GDM1 (cell line): Measurements from ENCODE around the gene SYCP2.

ENCODE experiments used
- DNase-seq: peaks from one replicate; lab custom pipeline; 2025; lab: John Stamatoyannopoulos, UW

The SYCP2 gene

DNA sequence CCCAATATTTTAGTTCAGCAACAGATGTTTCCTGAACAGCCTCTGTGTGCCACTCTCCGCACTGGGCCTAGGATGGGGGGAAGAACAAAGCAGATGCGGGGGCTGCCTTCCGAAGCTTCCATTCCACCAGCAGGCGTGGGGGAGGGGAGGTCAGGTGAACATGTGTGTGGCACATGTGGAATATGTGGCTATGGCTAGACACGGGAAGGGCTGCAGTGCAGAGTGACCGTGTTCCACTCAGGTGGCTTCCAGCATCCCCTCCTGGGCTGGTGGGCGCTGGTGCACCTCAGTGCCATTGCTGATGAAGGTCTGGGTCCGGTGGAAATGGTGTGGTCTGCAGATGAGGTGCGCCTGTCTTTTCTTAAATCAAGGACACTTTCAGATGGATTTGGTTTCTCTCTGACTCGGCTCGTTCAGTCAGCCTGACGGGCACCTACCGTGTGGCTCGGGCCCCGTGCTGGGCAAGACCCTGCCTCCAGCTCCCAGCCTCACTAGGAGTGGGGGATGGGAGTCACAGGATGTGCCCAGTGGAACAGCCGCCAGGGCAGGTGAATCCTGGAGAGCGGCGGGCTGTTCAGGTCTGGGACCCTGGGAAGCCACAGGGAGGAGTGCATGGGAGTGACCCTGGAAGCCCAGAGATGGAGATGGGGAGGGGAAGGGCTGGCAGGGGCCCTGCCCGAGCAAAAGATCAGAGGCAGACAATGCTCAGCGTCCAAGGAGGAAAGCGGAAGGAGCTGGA lies 111.0 kb downstream of the SYCP2 start:
- DNase-seq, result no peak

DNA sequence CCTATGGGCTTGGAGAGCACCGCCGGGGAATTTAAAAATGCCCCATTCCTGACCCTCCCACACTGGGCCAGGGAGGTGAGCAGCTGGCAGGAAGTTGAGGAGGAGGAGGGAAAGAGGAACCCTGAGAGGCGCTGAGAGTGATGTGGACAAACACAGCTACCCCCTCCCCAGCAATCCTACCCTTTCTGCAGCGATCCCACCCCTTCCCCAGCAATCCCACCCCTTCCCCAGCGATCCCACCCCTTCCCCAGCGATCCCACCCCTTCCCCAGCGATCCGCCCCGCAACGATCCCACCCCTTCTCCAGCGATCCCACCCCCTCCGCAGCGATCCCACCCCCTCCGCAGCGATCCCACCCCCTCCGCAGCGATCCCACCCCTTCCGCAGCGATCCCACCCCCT lies 111.6 kb downstream of the SYCP2 start:
- no peak for DNase-seq

DNA sequence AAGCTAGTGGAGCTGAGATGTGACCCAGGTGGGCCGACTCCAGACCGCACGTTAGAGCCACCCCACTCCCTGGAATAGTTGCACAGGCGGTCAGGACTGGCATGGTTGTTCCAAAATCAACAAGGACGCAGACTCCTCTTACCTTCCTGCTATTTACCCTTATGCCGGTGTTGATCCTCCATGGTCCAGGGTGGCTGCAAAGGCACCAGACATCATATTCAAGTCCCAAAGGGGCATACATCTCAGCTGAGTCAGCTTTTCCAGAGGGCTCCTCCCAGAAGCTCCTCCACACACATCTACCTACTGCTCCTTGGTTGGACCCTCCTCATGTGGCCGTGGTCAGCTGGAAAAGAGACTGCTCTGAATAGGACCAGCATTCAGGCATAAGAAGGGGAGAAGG lies 112.2 kb downstream of the SYCP2 start:
- no peak for DNase-seq

DNA sequence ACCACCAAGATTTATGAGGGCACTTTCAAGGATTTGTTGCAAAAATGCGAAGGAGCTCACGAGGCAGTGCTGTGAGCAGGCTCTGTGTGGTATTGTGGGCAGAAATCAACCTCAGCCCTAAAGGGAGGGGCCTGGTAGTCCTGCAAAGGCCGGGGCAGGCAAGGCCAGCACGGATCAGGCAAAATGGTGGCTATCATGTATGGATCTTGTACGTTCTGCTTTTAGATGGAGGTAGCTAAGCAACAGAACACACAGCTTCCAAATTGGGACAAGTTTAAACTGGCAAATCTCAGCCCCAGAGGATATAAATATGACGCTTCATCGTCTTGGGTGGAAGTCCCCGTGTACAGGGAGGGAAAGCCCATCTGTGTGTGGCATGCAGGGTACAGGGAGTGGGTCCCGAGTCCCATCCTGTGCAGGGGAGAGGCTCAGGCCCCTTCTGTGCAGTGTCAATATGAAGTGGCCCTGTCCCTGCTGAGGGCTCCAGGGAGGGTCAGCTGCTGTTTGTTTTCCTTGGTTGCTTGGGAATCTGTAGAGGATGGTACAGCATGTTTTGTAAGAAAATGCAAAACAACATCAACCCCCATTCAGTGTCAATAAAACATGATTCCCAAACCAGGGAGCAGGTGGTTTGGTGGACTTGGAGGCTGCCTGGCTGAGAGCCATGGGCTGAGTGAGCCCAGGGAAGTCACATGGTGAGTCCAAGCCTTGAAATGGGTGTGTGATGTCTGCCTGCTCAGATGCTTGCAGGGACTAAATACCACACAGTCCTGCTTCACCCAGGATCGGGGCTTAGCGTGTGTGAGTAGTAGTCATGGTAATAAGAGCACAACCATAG lies 113.0 kb downstream of the SYCP2 start:
- no peak for DNase-seq

DNA sequence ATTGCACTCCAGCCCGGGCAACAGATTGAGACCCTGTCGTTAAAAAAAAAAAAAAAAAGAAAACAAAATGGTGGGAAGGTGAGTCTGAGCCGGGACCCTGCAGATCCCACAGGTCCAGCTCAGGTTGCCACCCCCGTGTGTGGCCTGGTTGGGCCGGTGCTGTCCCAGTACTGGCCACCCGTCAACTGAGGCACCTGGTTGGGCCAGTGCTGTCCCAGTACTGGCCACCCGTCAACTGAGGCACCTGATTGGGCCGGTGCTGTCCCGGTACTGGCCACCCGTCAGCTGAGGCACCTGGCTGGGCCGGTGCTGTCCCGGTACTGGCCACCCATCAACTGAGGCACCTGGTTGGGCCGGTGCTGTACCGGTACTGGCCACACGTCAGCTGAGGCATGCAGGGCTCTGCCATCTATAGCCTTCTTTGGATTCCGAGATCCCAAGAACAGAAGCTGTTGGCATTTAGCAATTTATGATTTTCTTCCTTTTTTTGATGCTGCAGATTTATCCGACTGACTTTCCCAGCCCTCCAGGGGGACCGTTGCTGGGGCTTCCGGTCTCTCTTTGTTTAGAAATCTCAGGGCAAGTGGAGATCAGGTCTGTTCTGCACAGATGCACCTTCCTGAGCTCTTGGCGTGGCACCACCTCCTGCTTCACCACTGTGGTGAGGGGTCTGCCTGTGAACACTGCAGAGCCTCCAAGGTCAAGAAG lies 113.8 kb downstream of the SYCP2 start:
- no peak for DNase-seq

DNA sequence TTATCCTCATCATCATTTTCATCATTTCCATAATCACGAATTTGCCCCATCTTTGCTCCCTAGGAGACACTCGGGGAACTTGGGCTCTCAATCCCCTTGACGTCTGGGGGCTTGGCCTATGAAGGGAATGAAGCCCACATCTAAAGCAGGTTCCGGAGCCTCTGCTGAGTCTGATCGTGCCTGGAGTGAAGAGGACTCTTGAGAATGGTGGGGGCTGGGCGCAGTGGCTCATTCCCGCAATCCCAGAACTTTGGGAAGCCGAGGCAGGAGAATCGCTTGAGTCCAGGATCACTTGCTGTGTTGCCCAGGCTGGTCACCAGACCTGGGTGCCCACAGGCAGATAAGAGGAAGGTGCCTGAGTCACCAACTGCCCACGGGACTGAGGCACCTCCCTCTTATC lies 114.5 kb downstream of the SYCP2 start:
- no peak for DNase-seq

DNA sequence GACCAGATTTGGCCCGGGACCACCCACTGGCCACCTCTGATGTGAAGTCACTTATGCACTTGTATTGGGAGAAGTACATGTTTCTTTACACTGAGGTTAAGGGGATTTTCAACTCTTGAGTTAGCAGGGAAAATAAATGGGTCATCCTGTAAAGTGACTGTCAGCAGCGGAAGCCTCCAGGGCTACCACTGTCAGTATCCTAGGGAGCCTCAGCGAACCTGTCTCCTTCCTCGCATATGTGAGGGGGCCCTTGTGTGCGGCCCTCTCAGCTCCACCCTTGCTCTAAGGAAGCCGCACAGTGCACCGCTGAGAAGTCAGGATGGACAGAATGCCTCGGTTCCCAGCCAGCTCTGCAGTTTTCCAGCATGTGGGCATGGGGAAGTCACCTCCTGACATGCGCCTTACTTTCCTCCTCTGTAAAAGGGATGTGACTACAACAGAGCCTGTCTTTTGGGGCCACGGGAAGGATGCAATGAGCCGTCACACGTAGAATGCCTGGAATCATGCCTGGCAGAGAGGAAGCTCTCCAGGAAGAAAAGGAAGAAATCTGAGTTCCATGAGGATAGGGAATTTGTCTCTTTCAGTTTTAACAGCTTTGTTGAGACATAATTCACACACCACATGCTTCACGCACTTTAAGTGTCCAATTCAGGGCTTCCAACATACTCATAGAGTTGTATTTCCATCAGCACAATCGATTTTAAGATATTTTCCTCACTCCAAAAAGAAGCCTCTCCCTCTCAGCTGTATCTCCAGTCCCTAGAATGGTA lies 115.4 kb downstream of the SYCP2 start:
- no peak for DNase-seq

DNA sequence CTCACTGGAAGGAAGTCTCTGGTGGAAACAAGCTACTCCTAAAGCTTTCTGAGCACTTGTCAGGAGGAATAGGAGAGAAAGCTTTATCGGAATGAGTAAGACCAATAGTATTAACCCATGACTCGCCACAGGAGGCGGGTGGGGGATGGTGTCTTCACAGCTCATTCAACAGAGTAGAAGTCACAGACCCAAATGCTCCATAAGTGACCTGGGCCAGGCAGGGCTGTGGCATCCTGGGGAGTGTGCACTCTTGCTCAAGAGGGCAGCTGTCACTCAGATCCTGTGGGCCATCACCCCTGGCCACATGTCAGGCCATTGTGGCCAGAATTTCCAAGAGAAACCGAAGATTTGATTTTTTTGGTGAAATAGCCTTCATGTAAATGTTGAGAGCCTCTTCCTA lies 116.0 kb downstream of the SYCP2 start:
- no peak for DNase-seq

DNA sequence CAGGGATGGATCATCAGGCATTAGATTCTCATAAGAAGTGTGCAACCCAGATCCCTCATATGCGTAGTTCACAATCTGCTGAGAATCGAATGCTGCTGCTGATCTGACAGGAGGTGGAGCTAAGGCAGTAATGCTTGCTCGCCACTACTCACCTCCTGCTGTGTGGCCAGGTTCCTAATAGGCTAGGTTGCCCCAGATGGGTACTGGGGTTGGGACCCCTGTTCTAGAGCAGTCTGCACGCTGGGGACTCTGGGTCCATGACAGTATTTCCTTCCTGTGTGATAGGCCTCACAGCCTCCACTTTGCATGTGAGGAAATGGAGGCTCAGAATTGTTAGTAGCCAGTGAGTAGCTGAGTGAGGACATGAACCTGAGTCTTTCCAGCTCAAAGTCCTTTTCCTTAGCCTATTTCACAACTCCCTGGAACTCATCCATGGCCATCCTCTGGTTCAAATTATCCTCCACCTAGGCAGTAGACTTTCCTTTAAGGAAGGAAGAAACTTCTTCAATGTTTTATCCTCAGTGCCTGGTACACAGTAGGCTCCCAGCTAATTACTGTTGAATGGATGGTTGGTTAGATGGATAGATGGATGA lies 117.2 kb downstream of the SYCP2 start:
- DNase-seq, result no peak

DNA sequence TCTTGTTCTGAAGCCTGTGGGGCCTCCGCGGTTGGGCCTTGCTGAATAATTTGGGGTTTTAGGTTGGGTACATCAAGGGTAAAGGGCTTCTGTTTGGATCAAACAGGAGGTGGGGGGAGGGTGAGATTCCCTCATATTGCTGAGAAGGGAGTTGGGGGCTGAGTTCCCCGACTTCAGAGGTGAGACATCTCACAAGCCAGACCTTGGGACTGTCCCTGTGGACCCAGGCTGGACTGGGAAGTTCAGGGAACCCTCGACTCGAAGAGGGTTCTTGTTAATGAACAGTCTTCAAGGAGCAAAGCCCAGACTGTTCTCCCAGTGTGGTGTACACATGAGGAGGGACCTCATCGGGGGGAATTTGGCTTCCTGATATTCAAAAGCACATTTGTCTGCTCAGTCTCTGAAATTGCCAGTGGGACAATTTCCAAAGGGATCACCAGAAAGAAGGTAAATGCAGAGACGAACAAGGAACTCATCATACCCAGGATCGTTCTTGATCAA lies 118.5 kb downstream of the SYCP2 start:
- DNase-seq, result no peak

DNA sequence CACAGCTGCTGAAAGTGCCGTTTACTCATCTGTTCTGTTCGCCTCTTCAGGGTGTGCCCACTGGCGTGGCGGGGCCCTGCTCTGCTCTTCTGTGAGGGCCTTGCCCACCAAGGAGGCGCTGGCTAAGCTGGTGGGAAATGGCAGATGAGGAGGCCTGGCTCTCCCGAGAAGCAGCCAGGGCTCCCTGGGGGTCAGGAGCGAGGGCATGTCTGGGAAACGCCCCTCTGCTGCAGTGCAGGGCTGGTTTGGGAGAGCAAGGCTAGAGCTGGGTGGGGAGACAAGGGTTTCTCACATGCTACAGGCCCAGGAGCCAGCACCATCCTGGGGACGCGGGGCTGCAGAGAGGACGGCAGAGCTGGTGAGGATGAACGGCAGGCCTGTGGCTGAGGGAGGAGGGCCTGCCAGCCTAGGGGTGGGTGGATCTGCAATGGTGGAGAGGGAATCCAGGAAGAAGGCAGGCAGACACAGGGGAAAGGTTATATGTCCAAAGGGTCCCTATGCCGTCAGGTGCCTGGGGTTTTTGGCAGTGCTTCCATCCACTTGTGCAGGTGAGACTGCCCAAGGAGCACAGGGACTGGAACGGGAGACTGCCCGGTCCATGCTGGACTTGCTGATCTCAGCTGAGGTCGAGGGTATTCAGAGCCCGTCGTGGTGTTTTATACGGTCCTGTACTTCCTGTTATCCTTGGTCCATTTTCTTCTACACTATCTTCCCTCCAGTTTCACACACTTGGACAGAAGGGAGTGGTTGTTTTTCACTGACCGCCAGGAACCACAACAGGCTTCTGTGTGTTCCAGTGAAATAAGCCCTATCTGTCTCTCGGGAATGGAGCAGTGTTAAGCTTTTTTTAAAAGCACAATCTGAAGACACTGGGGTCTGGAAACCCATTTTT lies 119.2 kb downstream of the SYCP2 start:
- DNase-seq, result no peak
